SIG-M5 treated with dmso at 0.1 percent for 504 hours (cell line): ENCODE results near the gene BRAT1.
"Not testable (repeated sequence)": the region's sequence is repeated elsewhere in the genome, so short reads cannot be mapped to it uniquely, and the experiment has no call there.

Experiments used
- DNase-seq: peaks from one replicate; lab custom pipeline; 2025; ENCODE audit not compliant: unreplicated experiment; lab: John Stamatoyannopoulos, UW

The BRAT1 gene

GRCh38 chr7:2564970-2565540 lies 9.7 kb upstream of the BRAT1 start:
- no peak for DNase-seq

- DNase-seq = not testable (repeated sequence)
These were observed 8.6 kb upstream of the BRAT1 start for GRCh38 chr7:2563955-2564354.

GRCh38 chr7:2559283-2559950 lies 4.1 kb upstream of the BRAT1 start:
- DNase-seq = no peak

GRCh38 chr7:2558629-2559282 lies 3.4 kb upstream of the BRAT1 start, which contains the start of gene IQCE:
IQCE (plus strand) TSS chr7:2558979; CDS start chr7:2559182, 203 bp downstream.
- peak; percentile 76 for DNase-seq

- DNase-seq = no peak
These were observed 638 bp downstream of the BRAT1 start for GRCh38 chr7:2554661-2555111.

- no peak for DNase-seq
These were observed 1.3 kb downstream of the BRAT1 start for GRCh38 chr7:2553831-2554581.

- DNase-seq = no peak
These were observed 2.2 kb downstream of the BRAT1 start for GRCh38 chr7:2553108-2553507.

GRCh38 chr7:2551418-2551817 lies 3.9 kb downstream of the BRAT1 start:
- DNase-seq = no peak

- DNase-seq = no peak
These were observed 8.3 kb downstream of the BRAT1 start for GRCh38 chr7:2546776-2547586.

GRCh38 chr7:2545746-2546425 lies 9.4 kb downstream of the BRAT1 start:
- no peak for DNase-seq

GRCh38 chr7:2544541-2545188 lies 10.7 kb downstream of the BRAT1 start:
- no peak for DNase-seq

- DNase-seq = no peak
These were observed 12.1 kb downstream of the BRAT1 start for GRCh38 chr7:2542916-2543871.

GRCh38 chr7:2542011-2542915 lies 13.1 kb downstream of the BRAT1 start:
- no peak for DNase-seq

GRCh38 chr7:2541291-2542010 lies 13.9 kb downstream of the BRAT1 start:
- no peak for DNase-seq

GRCh38 chr7:2540641-2541051 lies 14.7 kb downstream of the BRAT1 start:
- DNase-seq = no peak

GRCh38 chr7:2540133-2540532 lies 15.2 kb downstream of the BRAT1 start:
- no peak for DNase-seq
